SHP77 treated with DMSO at 0.1 percent for 48 hours (cell line): ENCODE results near the gene PPM1M.
"Not testable (repeated sequence)": the region's sequence is repeated elsewhere in the genome, so short reads cannot be mapped to it uniquely, and the experiment has no call there.

Source experiments
- DNase-seq: peaks from one replicate; lab custom pipeline; 2025; lab: John Stamatoyannopoulos, UW

The PPM1M gene

GRCh38 chr3:52247409-52248164, 2.0 kb downstream of the PPM1M start:
- DNase-seq: no peak

GRCh38 chr3:52248165-52248541, 2.6 kb downstream of the PPM1M start:
- DNase-seq: no peak

- DNase-seq: no peak
These were observed 3.4 kb downstream of the PPM1M start for GRCh38 chr3:52248816-52249547.

GRCh38 chr3:52249683-52250082, 4.1 kb downstream of the PPM1M start:
- DNase-seq: no peak

- DNase-seq: no peak
These were observed 4.6 kb downstream of the PPM1M start for GRCh38 chr3:52250122-52250521.

- DNase-seq: no peak
These were observed 8.1 kb downstream of the PPM1M start for GRCh38 chr3:52253314-52254304.

- DNase-seq: no peak
These were observed 9.0 kb downstream of the PPM1M start for GRCh38 chr3:52254608-52255007.

- DNase-seq: no peak
These were observed 10.6 kb downstream of the PPM1M start for GRCh38 chr3:52256159-52256558.

GRCh38 chr3:52256622-52257021, 11.1 kb downstream of the PPM1M start:
- no peak for DNase-seq

GRCh38 chr3:52257911-52258310, 12.4 kb downstream of the PPM1M start:
- no peak for DNase-seq

GRCh38 chr3:52259035-52259434, 13.5 kb downstream of the PPM1M start:
- DNase-seq: no peak

- DNase-seq: no peak
These were observed 13.9 kb downstream of the PPM1M start for GRCh38 chr3:52259448-52259847.

- no peak for DNase-seq
These were observed 16.9 kb downstream of the PPM1M start for GRCh38 chr3:52262447-52262846.

GRCh38 chr3:52265387-52265786, 19.8 kb downstream of the PPM1M start:
- no peak for DNase-seq

- DNase-seq: no peak
These were observed 22.5 kb downstream of the PPM1M start for GRCh38 chr3:52268036-52268435.

- DNase-seq: no peak
These were observed 24.2 kb downstream of the PPM1M start for GRCh38 chr3:52269776-52270175.

- no peak for DNase-seq
These were observed 24.7 kb downstream of the PPM1M start for GRCh38 chr3:52270252-52270754.

- DNase-seq: not testable (repeated sequence)
These were observed 26.6 kb downstream of the PPM1M start for GRCh38 chr3:52272172-52272571.

- DNase-seq: no peak
These were observed 27.3 kb downstream of the PPM1M start for GRCh38 chr3:52272831-52273230.

- DNase-seq: not testable (repeated sequence)
These were observed 29.2 kb downstream of the PPM1M start for GRCh38 chr3:52274781-52275180.

GRCh38 chr3:52277071-52277964, 31.8 kb downstream of the PPM1M start:
- no peak for DNase-seq
